ENCODE measurements around the gene MILR1.
"Not testable (repeated sequence)": the region's sequence is repeated elsewhere in the genome, so short reads cannot be mapped to it uniquely, and the experiment has no call there.

MILR1 gene

GRCh38 chr17:64494121-64494520 lies 45.2 kb downstream of the MILR1 start:
- H3K9ac ChIP-seq (ENCODE audit: low read length), result no peak overlapping the region
- peaks cover 35% of the 10 kb centered on the region for H3K4me1 ChIP-seq (ENCODE audit: low read length)
- peak overlapping the region; percentile 88 for H3K4me2 ChIP-seq (ENCODE audit: low read length)
- H3K4me3 ChIP-seq (ENCODE audit: low read length), result peak overlapping the region; percentile 23; the same call in 1 of the 2 replicates
- no peaks in the 10 kb centered on the region for H4K20me1 ChIP-seq (ENCODE audit: insufficient read depth, low read length)
- H3K36me3 ChIP-seq (replicated peaks; ENCODE audit: low read depth, low read length), result peaks cover 50% of the 10 kb centered on the region
- no peak overlapping the region for H2AFZ ChIP-seq (ENCODE audit: low read depth, low read length)
- H3K27me3 ChIP-seq (ENCODE audit: low read depth, low read length), result no peaks in the 10 kb centered on the region
- no peaks in the 10 kb centered on the region for H3K9me3 ChIP-seq (ENCODE audit: insufficient read depth, low read length)
- no peak for TF ChIP-seq EZH2phosphoT487 (IDR thresholded peaks at IDR 0.05; ENCODE audit: low read depth)
- TF ChIP-seq CTCF (IDR thresholded peaks at IDR 0.05; ENCODE audit: low read depth, low read length), result no peak
- no peak overlapping the region for H3K27ac ChIP-seq (ENCODE audit: low read length)
- peaks cover 47% of the 10 kb centered on the region for H3K79me2 ChIP-seq (ENCODE audit: low read length)

- Histone ChIP-seq H3K4me2 (ENCODE audit: low read length) (peak overlapping the region; percentile 88), H3K4me1 (ENCODE audit: low read length) (peaks cover 37% of the 10 kb centered on the region), H3K9ac (ENCODE audit: low read length) (peak overlapping the region; percentile 17; the same call in 1 of the 2 replicates), H3K36me3 (replicated peaks; ENCODE audit: low read depth, low read length) (peaks cover 55% of the 10 kb centered on the region), H3K79me2 (ENCODE audit: low read length) (peaks cover 53% of the 10 kb centered on the region), H3K4me3 (ENCODE audit: low read length) (peak overlapping the region; percentile 94)
- H4K20me1 ChIP-seq (ENCODE audit: insufficient read depth, low read length); H3K27me3 ChIP-seq (ENCODE audit: low read depth, low read length); H2AFZ ChIP-seq (ENCODE audit: low read depth, low read length); H3K9me3 ChIP-seq (ENCODE audit: insufficient read depth, low read length); H3K27ac ChIP-seq (ENCODE audit: low read length): not testable (repeated sequence)
These were observed 46.4 kb downstream of the MILR1 start for GRCh38 chr17:64495300-64495699.

- no peaks in the 10 kb centered on the region for H3K27me3 ChIP-seq (ENCODE audit: low read depth, low read length)
- peak overlapping the region; percentile 94 for H3K4me3 ChIP-seq (ENCODE audit: low read length)
- H4K20me1 ChIP-seq (ENCODE audit: insufficient read depth, low read length), result no peaks in the 10 kb centered on the region
- H3K79me2 ChIP-seq (ENCODE audit: low read length), result peaks cover 59% of the 10 kb centered on the region
- no peak for TF ChIP-seq CTCF (IDR thresholded peaks at IDR 0.05; ENCODE audit: low read depth, low read length)
- no peak for TF ChIP-seq EZH2phosphoT487 (IDR thresholded peaks at IDR 0.05; ENCODE audit: low read depth)
- no peaks in the 10 kb centered on the region for H3K9me3 ChIP-seq (ENCODE audit: insufficient read depth, low read length)
- peak overlapping the region; percentile 88 for H3K4me2 ChIP-seq (ENCODE audit: low read length)
- H3K4me1 ChIP-seq (ENCODE audit: low read length), result peaks cover 39% of the 10 kb centered on the region
- H2AFZ ChIP-seq (ENCODE audit: low read depth, low read length), result peak overlapping the region; percentile 69; the same call in 1 of the 2 replicates
- peaks cover 56% of the 10 kb centered on the region for H3K36me3 ChIP-seq (replicated peaks; ENCODE audit: low read depth, low read length)
- H3K27ac ChIP-seq (ENCODE audit: low read length), result peak overlapping the region; percentile 93
- H3K9ac ChIP-seq (ENCODE audit: low read length), result peak overlapping the region; percentile 89
These were observed 47.5 kb downstream of the MILR1 start for GRCh38 chr17:64496348-64496785.

- peak within 1 kb of the TSS; percentile 94 for H3K4me3 ChIP-seq (ENCODE audit: low read length)
- no peaks in the 10 kb centered on the region for H3K9me3 ChIP-seq (ENCODE audit: insufficient read depth, low read length)
- peak within 1 kb of the TSS; percentile 89 for H3K9ac ChIP-seq (ENCODE audit: low read length)
- H4K20me1 ChIP-seq (ENCODE audit: insufficient read depth, low read length), result no peaks in the 10 kb centered on the region
- H3K27me3 ChIP-seq (ENCODE audit: low read depth, low read length), result no peaks in the 10 kb centered on the region
- peaks cover 56% of the 10 kb centered on the region for H3K36me3 ChIP-seq (replicated peaks; ENCODE audit: low read depth, low read length)
- peak within 1 kb of the TSS; percentile 78 for H2AFZ ChIP-seq (ENCODE audit: low read depth, low read length)
- peak within 1 kb of the TSS; percentile 88 for H3K4me2 ChIP-seq (ENCODE audit: low read length)
- TF ChIP-seq EZH2phosphoT487 (IDR thresholded peaks at IDR 0.05; ENCODE audit: low read depth) (no peak), CTCF (IDR thresholded peaks at IDR 0.05; ENCODE audit: low read depth, low read length) (peak; percentile 62)
- H3K4me1 ChIP-seq (ENCODE audit: low read length), result peaks cover 39% of the 10 kb centered on the region
- H3K27ac ChIP-seq (ENCODE audit: low read length), result peak within 1 kb of the TSS; percentile 93
- peaks cover 64% of the 10 kb centered on the region for H3K79me2 ChIP-seq (ENCODE audit: low read length)
These were observed 48.1 kb downstream of the MILR1 start, which contains the start of gene POLG2 for GRCh38 chr17:64496786-64497564. TSS of gene POLG2 (minus strand) at chr17:64497054. CDS start at chr17:64496968, 86 bp downstream.
